ENCODE results near the gene TADA3. TPM values are rescaled to one million over a fixed set of nuclear protein-coding genes. Genes with fewer than 3 reads are reported as not detected.
A peak's percentile ranks its signal among the peaks of the same experiment; 100 is the strongest.

Gene TADA3
- total and polyA plus RNA-seq, 2 donors (not counting 1 experiment from before 2014, with no cell fraction given), result 51.2 to 87.9 TPM

- peaks cover 22% of the 10 kb centered on the region for H3K36me3 ChIP-seq (ENCODE audit: control insufficient read depth, insufficient read depth, low read length)
These were observed 1.1 kb downstream of the TADA3 start for GRCh38 chr3:9791127-9791526.

GRCh38 chr3:9787714-9788113 is 4.6 kb downstream of the TADA3 start:
- TF ChIP-seq CTCF (conservative IDR thresholded peaks at IDR 0.05 in 1 of 2, IDR thresholded peaks at IDR 0.05 in 1 of 2; ENCODE audit: low read depth in 1 of 2, low read length in 2 of 2) (no peak), EZH2 (IDR thresholded peaks at IDR 0.05; ENCODE audit: low read length, missing control alignments) (no peak)
- H3K9me3 ChIP-seq (ENCODE audit: control insufficient read depth, insufficient read depth, low read depth, low read length), result no peaks in the 10 kb centered on the region
- H3K4me3 ChIP-seq (replicated peaks in 1 of 4; ENCODE audit: control extremely low read depth in 1 of 4, insufficient read depth in 1 of 4, low read depth in 3 of 4, low read length in 4 of 4), result no peak overlapping the region
- H3K4me1 ChIP-seq (ENCODE audit: control insufficient read depth, extremely low read depth, insufficient read depth, low read length), result no peaks in the 10 kb centered on the region
- no peak overlapping the region for H2AFZ ChIP-seq (ENCODE audit: low read length)
- H4K20me1 ChIP-seq (ENCODE audit: control insufficient read depth, extremely low read depth, insufficient read depth, low read length), result no peaks in the 10 kb centered on the region
- no peak overlapping the region for H3K27ac ChIP-seq (ENCODE audit: insufficient read depth, low read length)
- peaks cover 6% of the 10 kb centered on the region for H3K79me2 ChIP-seq (ENCODE audit: control insufficient read depth, insufficient read depth, low read length)
- H3K36me3 ChIP-seq (ENCODE audit: control insufficient read depth, insufficient read depth, low read length), result peaks cover 25% of the 10 kb centered on the region
- DNase-seq (ENCODE audit: low read depth in 2 of 2), result peak in 1 of 2 donors; percentile 55
- no peaks in the 10 kb centered on the region for H3K27me3 ChIP-seq (ENCODE audit: control insufficient read depth, insufficient read depth, low read length)
- no peak overlapping the region for H3K4me2 ChIP-seq (ENCODE audit: extremely low read depth, insufficient read depth, low read length)
- no peak overlapping the region for H3K9ac ChIP-seq (ENCODE audit: insufficient read depth, low read length)

More at GRCh38 chr3:9791127-9791526, 1.1 kb downstream of the TADA3 start:
- Histone ChIP-seq H4K20me1 (ENCODE audit: control insufficient read depth, extremely low read depth, insufficient read depth, low read length) (no peaks in the 10 kb centered on the region), H3K79me2 (ENCODE audit: control insufficient read depth, insufficient read depth, low read length) (peaks cover 37% of the 10 kb centered on the region), H3K4me3 (replicated peaks in 1 of 4; ENCODE audit: control extremely low read depth in 1 of 4, insufficient read depth in 1 of 4, low read depth in 3 of 4, low read length in 4 of 4) (peak overlapping the region in 1 of 4 experiments; percentile 97), H2AFZ (ENCODE audit: low read length) (no peak overlapping the region), H3K4me2 (ENCODE audit: extremely low read depth, insufficient read depth, low read length) (peak overlapping the region; percentile 86), H3K27ac (ENCODE audit: insufficient read depth, low read length) (no peak overlapping the region), H3K9me3 (ENCODE audit: control insufficient read depth, insufficient read depth, low read depth, low read length) (no peaks in the 10 kb centered on the region), H3K27me3 (ENCODE audit: control insufficient read depth, insufficient read depth, low read length) (no peaks in the 10 kb centered on the region), H3K9ac (ENCODE audit: insufficient read depth, low read length) (no peak overlapping the region), H3K4me1 (ENCODE audit: control insufficient read depth, extremely low read depth, insufficient read depth, low read length) (peaks cover 3% of the 10 kb centered on the region)
- TF ChIP-seq CTCF (conservative IDR thresholded peaks at IDR 0.05 in 1 of 2, IDR thresholded peaks at IDR 0.05 in 1 of 2; ENCODE audit: low read depth in 1 of 2, low read length in 2 of 2) (no peak), EZH2 (IDR thresholded peaks at IDR 0.05; ENCODE audit: low read length, missing control alignments) (no peak)
- DNase-seq (ENCODE audit: low read depth in 2 of 2), result no peak

- Histone ChIP-seq H3K27me3 (ENCODE audit: control insufficient read depth, insufficient read depth, low read length) (no peaks in the 10 kb centered on the region), H3K36me3 (ENCODE audit: control insufficient read depth, insufficient read depth, low read length) (peaks cover 27% of the 10 kb centered on the region), H3K4me2 (ENCODE audit: extremely low read depth, insufficient read depth, low read length) (no peak overlapping the region), H4K20me1 (ENCODE audit: control insufficient read depth, extremely low read depth, insufficient read depth, low read length) (no peaks in the 10 kb centered on the region), H3K4me1 (ENCODE audit: control insufficient read depth, extremely low read depth, insufficient read depth, low read length) (no peaks in the 10 kb centered on the region), H3K9me3 (ENCODE audit: control insufficient read depth, insufficient read depth, low read depth, low read length) (no peaks in the 10 kb centered on the region), H3K27ac (ENCODE audit: insufficient read depth, low read length) (no peak overlapping the region), H3K79me2 (ENCODE audit: control insufficient read depth, insufficient read depth, low read length) (peaks cover 6% of the 10 kb centered on the region), H2AFZ (ENCODE audit: low read length) (no peak overlapping the region), H3K9ac (ENCODE audit: insufficient read depth, low read length) (no peak overlapping the region), H3K4me3 (replicated peaks in 1 of 4; ENCODE audit: control extremely low read depth in 1 of 4, insufficient read depth in 1 of 4, low read depth in 3 of 4, low read length in 4 of 4) (no peak overlapping the region)
- peak; percentile 33 to 52 for TF ChIP-seq CTCF (conservative IDR thresholded peaks at IDR 0.05 in 1 of 2, IDR thresholded peaks at IDR 0.05 in 1 of 2; ENCODE audit: low read depth in 1 of 2, low read length in 2 of 2)
- TF ChIP-seq EZH2 (IDR thresholded peaks at IDR 0.05; ENCODE audit: low read length, missing control alignments), result no peak
- no peak for DNase-seq (ENCODE audit: low read depth in 2 of 2)
These were observed 5.2 kb downstream of the TADA3 start for GRCh38 chr3:9786825-9787669.

Measured in fibroblast of lung (primary cell).